K562 (cell line): Measurements from ENCODE around the gene SPTBN4. TPM values are rescaled to one million over a fixed set of nuclear protein-coding genes. Genes with fewer than 3 reads are reported as not detected.

Experiments
- ARID2 ChIP-seq: fragments of 450-650 bp; IDR thresholded peaks from 2 replicates; pipeline ENCODE4 v1.6.1; 2017; ENCODE audit warnings: antibody characterized with exemption, mild to moderate bottlenecking
- ATF1 ChIP-seq, 2 experiments: fragments of 450-650 bp in 1 of 2; IDR thresholded peaks; 2 replicates each; pipeline ENCODE4 v1.6.1; 2016; ENCODE audit warnings: missing compliant biosample characterization in 1 of 2, missing genetic modification characterization in 1 of 2
- ATF7 ChIP-seq: fragments of 450-650 bp; IDR thresholded peaks from 2 replicates; pipeline ENCODE4 v1.7.1; 2014; ENCODE audit warnings: mild to moderate bottlenecking, moderate library complexity
- CBX3 ChIP-seq, 2 experiments: IDR thresholded peaks; 1 replicate in 1 of 2; 2 replicates in 1 of 2; pipeline ENCODE4 v1.6.1; 2012; ENCODE audit warnings: inconsistent platforms in 2 of 2, low read length in 2 of 2, borderline replicate concordance in 1 of 2, control low read depth in 1 of 2
- CREM ChIP-seq: IDR thresholded peaks from 2 replicates; pipeline ENCODE4 v1.6.1; 2014; ENCODE audit warnings: antibody characterized with exemption, low read depth
- ELF2 ChIP-seq: fragments of 250-450 bp; sonication (Bioruptor Pico); IDR thresholded peaks from 2 replicates; pipeline ENCODE4 v1.5.0; 2021; ENCODE audit warnings: mild to moderate bottlenecking
- GABPB1 ChIP-seq: sonication (generic); formaldehyde crosslinking; IDR thresholded peaks from 2 replicates; pipeline ENCODE4 v1.8.0; 2022; ENCODE audit warnings: mild to moderate bottlenecking, missing genetic modification reagents
- KDM1A ChIP-seq, 2 experiments: fragments of 450-650 bp; IDR thresholded peaks; 2 replicates each; pipeline ENCODE4 v1.6.1; 2016; ENCODE audit warnings: mild to moderate bottlenecking in 2 of 2
- MEF2A ChIP-seq: IDR thresholded peaks from 2 replicates; pipeline ENCODE4 v1.6.1; 2011; ENCODE audit warnings: low read depth, mild to moderate bottlenecking, low read length, moderate library complexity; ENCODE audit not compliant: control insufficient read depth
- MYBL2 ChIP-seq, 2 experiments: fragments of 450-650 bp in 1 of 2; sonication (generic) in 1 of 2; formaldehyde crosslinking in 1 of 2; IDR thresholded peaks; 2 replicates each; pipeline versions ENCODE4 v1.6.1 to v1.8.1; 2017 to 2022; ENCODE audit warnings: borderline replicate concordance in 1 of 2, inconsistent platforms in 1 of 2, low read depth in 1 of 2, mild to moderate bottlenecking in 1 of 2, missing genetic modification reagents in 1 of 2, moderate library complexity in 1 of 2
- NELFE ChIP-seq: IDR thresholded peaks from 2 replicates; pipeline ENCODE4 v1.6.1; 2011; ENCODE audit warnings: mild to moderate bottlenecking; ENCODE audit not compliant: insufficient read depth, insufficient read length
- OTX1 ChIP-seq: fragments of 450-650 bp; formaldehyde crosslinking; IDR thresholded peaks from 2 replicates; pipeline ENCODE4 v1.4.0; 2022; ENCODE audit warnings: mild to moderate bottlenecking
- PPARD ChIP-seq: fragments of 250-450 bp; sonication (Bioruptor Pico); IDR thresholded peaks from 2 replicates; pipeline ENCODE4 v1.8.0; 2022; ENCODE audit warnings: inconsistent platforms, mild to moderate bottlenecking, moderate library complexity
- PYGO2 ChIP-seq: fragments of 450-650 bp; IDR thresholded peaks from 2 replicates; pipeline ENCODE4 v1.6.1; 2016; ENCODE audit warnings: mild to moderate bottlenecking, missing genetic modification characterization, moderate library complexity, missing compliant biosample characterization
- RBM25 ChIP-seq: fragments of 200-400 bp; formaldehyde crosslinking; IDR thresholded peaks from 2 replicates; pipeline ENCODE4 v1.6.1; 2018; ENCODE audit warnings: low read length, low read depth, moderate library complexity; ENCODE audit not compliant: severe bottlenecking
- SMARCA4 ChIP-seq: fragments of 450-650 bp; IDR thresholded peaks from 2 replicates; pipeline ENCODE4 v1.6.1; 2016
- SOX6 ChIP-seq: fragments of 450-650 bp; IDR thresholded peaks from 2 replicates; pipeline ENCODE4 v1.6.1; 2014; ENCODE audit warnings: mild to moderate bottlenecking
- SP2 ChIP-seq: IDR thresholded peaks from 2 replicates; pipeline ENCODE4 v1.6.1; 2011; ENCODE audit warnings: mild to moderate bottlenecking, low read depth, low read length, moderate library complexity; ENCODE audit not compliant: poor library complexity, severe bottlenecking; ENCODE audit errors: extremely low read depth
- TEAD1 ChIP-seq, 2 experiments: fragments of 450-650 bp in 1 of 2; sonication (generic) in 1 of 2; formaldehyde crosslinking; IDR thresholded peaks; 2 replicates each; pipeline versions ENCODE4 v1.4.0 to v1.8.0; 2020 to 2022; ENCODE audit warnings: mild to moderate bottlenecking in 2 of 2, missing genetic modification reagents in 1 of 2
- XRCC3 ChIP-seq: fragments of 450-650 bp; IDR thresholded peaks from 2 replicates; pipeline ENCODE4 v1.6.1; 2017; ENCODE audit warnings: mild to moderate bottlenecking, moderate library complexity
- ZBTB1 ChIP-seq: sonication (generic); formaldehyde crosslinking; IDR thresholded peaks from 2 replicates; pipeline ENCODE4 v1.8.1; 2023; ENCODE audit warnings: missing genetic modification reagents, low read depth, mild to moderate bottlenecking, borderline replicate concordance
- ZNF133 ChIP-seq: fragments of 250-450 bp; sonication (Bioruptor Pico); IDR thresholded peaks from 2 replicates; pipeline ENCODE4 v1.4.0; 2020; ENCODE audit warnings: mild to moderate bottlenecking
- ZNF274 ChIP-seq: IDR thresholded peaks from 2 replicates; pipeline ENCODE4 v1.6.1; 2011; ENCODE audit warnings: low read depth, mild to moderate bottlenecking, low read length, moderate library complexity, borderline replicate concordance
- ZNF77 ChIP-seq: fragments of 250-450 bp; sonication (Bioruptor Pico); IDR thresholded peaks from 2 replicates; pipeline ENCODE4 v1.5.0; 2020
- ZZZ3 ChIP-seq: fragments of 450-650 bp; IDR thresholded peaks from 2 replicates; pipeline ENCODE4 v1.6.1; 2016; ENCODE audit warnings: antibody characterized with exemption, mild to moderate bottlenecking, moderate library complexity
- polyA plus RNA-seq, 8 experiments: library from polyadenylated mRNA; depleted of rRNA in 4 of 8; stranded (reverse) in 5 of 8; unstranded in 3 of 8; fragments of >200 nt; fragmentation: Nextera tagmentation in 2 of 8; fragmentation: Illumina TruSeq in 1 of 8; extraction: Ambion mirVana in 2 of 8; extraction: Trizol in 1 of 8; gene quantifications; 2 replicates each; pipeline versions ENCODE4 v1.2.1 to v1.2.3, GENCODE V29; 2011 to 2014; ENCODE audit warnings: inconsistent platforms in 1 of 8, missing spikeins in 1 of 8
- total RNA-seq, 7 experiments: library from RNA; depleted of rRNA in 6 of 7; stranded (reverse); fragments of >200 nt in 6 of 7; fragmentation: Illumina TruSeq in 2 of 7; extraction: Trizol in 2 of 7; gene quantifications; 2 replicates each; pipeline versions ENCODE4 v1.2.1 to v1.2.3, GENCODE V29; 2011 to 2021; ENCODE audit warnings: low replicate concordance in 1 of 7
- TF ChIP-seq, protein P1 (sequence below): fragments of 450-650 bp; IDR thresholded peaks from 2 replicates; pipeline ENCODE4 v1.7.1; 2018; ENCODE audit warnings: mild to moderate bottlenecking, low read depth; ENCODE audit not compliant: partially characterized antibody

SPTBN4 gene
- total and polyA plus RNA-seq, 9 of the 15 experiments (the other 6 are each of a cell fraction or from before 2014, with no cell fraction given): 0.01 to 1.5 (median 0.86) TPM

DNA sequence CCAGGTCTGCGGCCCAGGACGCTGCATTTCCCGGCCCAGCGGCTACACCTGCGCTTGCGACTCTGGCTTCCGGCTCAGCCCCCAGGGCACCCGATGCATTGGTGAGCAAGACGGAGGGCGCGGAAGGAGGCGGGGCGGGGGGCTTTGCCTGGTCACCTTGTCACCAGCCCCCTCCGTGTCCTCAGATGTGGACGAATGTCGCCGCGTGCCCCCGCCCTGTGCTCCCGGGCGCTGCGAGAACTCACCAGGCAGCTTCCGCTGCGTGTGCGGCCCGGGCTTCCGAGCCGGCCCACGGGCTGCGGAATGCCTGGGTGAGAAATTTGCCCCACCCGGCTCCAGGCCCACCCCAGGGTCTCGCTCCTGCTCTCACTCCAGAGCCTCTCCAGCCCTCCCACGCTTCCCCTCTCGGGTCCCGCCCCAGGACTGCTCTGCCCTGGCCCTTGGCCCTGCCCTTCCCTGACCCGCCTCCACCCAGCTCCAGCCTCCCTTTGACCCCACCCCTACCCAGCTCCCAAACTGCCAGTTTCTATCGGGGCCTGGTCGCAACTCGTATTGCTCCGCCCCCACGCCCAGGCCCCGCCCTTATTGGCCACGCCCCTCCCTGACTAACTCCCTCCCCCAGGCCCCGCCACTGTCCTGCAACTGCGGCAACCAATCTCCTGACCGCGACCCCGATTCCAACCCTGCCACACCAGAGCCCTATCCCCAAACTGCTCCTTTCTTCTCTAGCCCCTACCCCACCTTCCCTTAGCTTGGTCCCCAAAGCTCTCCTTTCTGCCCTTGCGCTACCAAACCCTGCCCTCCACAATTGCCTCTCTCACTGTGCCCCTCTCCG lies 143.0 kb downstream of the SPTBN4 start (continued):
- TF ChIP-seq, protein P1, sequence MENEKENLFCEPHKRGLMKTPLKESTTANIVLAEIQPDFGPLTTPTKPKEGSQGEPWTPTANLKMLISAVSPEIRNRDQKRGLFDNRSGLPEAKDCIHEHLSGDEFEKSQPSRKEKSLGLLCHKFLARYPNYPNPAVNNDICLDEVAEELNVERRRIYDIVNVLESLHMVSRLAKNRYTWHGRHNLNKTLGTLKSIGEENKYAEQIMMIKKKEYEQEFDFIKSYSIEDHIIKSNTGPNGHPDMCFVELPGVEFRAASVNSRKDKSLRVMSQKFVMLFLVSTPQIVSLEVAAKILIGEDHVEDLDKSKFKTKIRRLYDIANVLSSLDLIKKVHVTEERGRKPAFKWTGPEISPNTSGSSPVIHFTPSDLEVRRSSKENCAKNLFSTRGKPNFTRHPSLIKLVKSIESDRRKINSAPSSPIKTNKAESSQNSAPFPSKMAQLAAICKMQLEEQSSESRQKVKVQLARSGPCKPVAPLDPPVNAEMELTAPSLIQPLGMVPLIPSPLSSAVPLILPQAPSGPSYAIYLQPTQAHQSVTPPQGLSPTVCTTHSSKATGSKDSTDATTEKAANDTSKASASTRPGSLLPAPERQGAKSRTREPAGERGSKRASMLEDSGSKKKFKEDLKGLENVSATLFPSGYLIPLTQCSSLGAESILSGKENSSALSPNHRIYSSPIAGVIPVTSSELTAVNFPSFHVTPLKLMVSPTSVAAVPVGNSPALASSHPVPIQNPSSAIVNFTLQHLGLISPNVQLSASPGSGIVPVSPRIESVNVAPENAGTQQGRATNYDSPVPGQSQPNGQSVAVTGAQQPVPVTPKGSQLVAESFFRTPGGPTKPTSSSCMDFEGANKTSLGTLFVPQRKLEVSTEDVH: no peak
- no peak for TF ChIP-seq SP2
- no peak for TF ChIP-seq KDM1A (IDR thresholded peaks at IDR 0.05)
- TF ChIP-seq RBM25: no peak
- TF ChIP-seq OTX1 (CRISPR knock-in tag): no peak; the same call in 1 of the 2 replicates
- TF ChIP-seq CBX3 (IDR thresholded peaks at IDR 0.05; ENCODE audit: borderline replicate concordance in 1 of 2, low read length in 2 of 2): no peak
- no peak for TF ChIP-seq ATF7
- no peak for TF ChIP-seq PPARD (CRISPR knock-in tag)
- TF ChIP-seq ZBTB1: no peak
- TF ChIP-seq ZNF133: 0 out of 2 replicates have a peak, but pooled peaks have one; percentile 34
- TF ChIP-seq SMARCA4: no peak
- no peak for TF ChIP-seq MEF2A
- TF ChIP-seq XRCC3: no peak
- no peak for TF ChIP-seq PYGO2 (tag)
- no peak for TF ChIP-seq ZNF77 (CRISPR knock-in tag)
- no peak for TF ChIP-seq MYBL2 (IDR thresholded peaks at IDR 0.05; ENCODE audit: low read depth)
- TF ChIP-seq MYBL2 (CRISPR knock-in tag; IDR thresholded peaks at IDR 0.05; ENCODE audit: borderline replicate concordance): no peak
- TF ChIP-seq ZZZ3: no peak
- 0 out of 4 replicates have a peak, but pooled peaks of 1 of the 2 experiments have one; percentile 30 for TF ChIP-seq TEAD1 (CRISPR knock-in tag; IDR thresholded peaks at IDR 0.05)
- TF ChIP-seq ZNF274: no peak
- no peak for TF ChIP-seq SOX6
- peak; percentile 47; the same call in 1 of the 2 replicates for TF ChIP-seq ELF2
- TF ChIP-seq GABPB1 (CRISPR knock-in tag): 0 out of 2 replicates have a peak, but pooled peaks have one; percentile 9
- no peak for TF ChIP-seq NELFE
- TF ChIP-seq ARID2: no peak
- no peak for TF ChIP-seq ATF1 (CRISPR knock-in tag; IDR thresholded peaks at IDR 0.05)
- TF ChIP-seq ATF1 (tag; IDR thresholded peaks at IDR 0.05): no peak
- TF ChIP-seq CREM: no peak
